Raji (cell line): ENCODE results near the gene TNNC1.

ENCODE experiments used
- POLR2A ChIP-seq: IDR thresholded peaks from 2 replicates; pipeline ENCODE4 v1.6.1; 2011; ENCODE audit warnings: low read depth, low read length, control low read depth; ENCODE audit not compliant: insufficient read depth

The TNNC1 gene

DNA sequence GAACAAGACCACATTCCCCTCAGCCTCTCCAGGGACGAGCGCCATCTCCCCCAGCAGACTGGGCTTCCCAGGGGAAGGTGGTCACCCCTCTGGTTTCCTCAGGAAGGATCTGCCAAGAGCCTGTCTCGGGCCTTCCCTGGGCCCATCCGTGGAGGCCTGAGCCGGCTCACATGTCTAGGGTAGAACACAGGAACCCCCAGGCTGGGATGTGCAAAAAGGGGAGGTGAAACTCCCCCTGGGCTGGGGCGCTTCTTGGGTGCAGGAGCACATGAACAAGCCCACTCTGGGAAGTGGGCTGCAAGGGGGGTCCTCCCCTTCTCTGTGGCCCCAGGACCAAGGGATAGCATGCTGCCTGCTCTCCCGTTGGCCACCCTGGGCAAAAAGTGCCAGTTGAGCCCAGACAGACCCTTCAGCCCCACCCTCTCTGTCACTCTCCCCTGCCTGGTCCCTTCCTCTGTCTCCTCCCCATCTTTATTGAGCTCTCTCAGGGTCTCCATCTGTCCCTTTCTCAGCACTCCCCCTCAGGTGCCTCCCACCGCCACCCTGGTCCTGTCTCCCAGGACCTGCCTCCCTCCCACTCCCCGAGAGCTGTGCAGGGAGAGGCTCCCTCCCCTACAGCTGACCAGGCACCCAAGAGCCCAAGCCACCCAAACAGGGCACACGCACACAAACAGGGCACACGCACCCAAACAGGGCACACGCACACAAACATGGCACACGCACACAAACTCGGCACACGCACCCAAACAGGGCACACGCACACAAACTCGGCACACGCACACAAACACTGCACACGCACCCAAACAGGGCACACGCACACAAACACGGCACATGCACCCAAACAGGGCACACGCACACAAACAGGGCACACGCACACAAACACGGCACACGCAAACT is 9.8 kb downstream of the TNNC1 start:
- TF ChIP-seq POLR2A, result no peak

- TF ChIP-seq POLR2A, result no peak
These were observed 10.6 kb downstream of the TNNC1 start for GRCh38 chr3:52443268-52443610.

- TF ChIP-seq POLR2A, result no peak
These were observed 11.2 kb downstream of the TNNC1 start for GRCh38 chr3:52442409-52443267.

DNA sequence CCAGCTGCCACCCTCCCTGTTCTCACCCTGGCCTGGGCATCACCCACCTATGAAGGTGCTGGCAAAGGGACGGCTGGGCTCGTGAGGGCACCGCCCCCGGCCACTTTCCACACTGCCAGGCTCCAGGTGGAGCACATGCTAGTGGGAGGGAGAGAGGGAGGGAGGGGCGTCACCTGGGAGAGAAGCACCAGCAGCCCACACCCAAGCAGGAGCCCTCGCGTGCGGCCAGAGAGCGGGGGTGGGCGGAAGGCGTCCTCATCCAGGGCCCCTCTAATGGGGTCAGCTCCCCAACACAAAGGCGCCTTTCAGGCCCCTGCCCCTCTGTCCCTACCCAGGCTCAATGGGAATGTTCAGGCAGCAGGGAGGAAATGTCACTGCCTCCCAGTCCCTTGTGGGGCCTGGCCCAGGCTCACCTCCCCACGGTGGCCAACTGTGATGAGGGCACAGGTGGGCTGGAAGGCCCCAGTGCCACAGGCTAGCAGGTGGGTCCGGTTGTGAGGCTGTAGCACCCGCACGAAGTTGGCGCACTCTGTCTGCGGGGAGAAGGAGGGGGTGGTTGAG is 12.0 kb downstream of the TNNC1 start:
- no peak for TF ChIP-seq POLR2A

DNA sequence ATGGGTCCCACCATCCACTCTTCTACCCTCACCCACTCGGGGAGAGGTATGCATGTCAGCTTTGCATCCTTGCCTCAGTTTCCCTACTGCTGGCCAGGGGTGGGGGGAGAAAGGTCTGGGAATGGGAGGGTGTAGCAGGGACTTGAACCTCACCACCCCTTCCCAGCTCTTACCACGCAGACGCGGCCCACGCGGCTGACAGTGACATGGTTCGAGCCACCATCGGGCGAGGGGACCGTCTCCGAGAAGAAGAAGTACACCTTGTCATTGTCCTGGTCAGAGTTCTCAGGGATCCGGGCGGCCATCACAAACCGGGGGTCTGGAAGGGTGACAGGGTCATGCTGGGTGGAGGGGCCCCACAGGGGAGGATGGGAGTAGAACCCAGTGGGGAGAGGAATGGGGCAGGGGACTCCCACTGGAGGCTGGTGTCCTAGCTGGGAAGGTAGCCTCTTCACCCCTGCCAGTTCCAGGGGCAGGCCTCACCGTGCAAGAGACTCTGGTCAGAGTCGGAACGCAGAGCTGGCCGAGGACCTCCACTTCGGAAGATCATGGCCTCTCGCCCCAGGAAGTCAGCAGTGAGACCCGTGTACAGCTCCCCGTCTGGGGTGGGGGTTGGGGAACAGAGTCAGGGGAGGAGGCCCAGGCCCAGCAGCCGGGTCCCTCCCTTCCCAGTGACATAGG is 12.6 kb downstream of the TNNC1 start:
- TF ChIP-seq POLR2A, result no peak

DNA sequence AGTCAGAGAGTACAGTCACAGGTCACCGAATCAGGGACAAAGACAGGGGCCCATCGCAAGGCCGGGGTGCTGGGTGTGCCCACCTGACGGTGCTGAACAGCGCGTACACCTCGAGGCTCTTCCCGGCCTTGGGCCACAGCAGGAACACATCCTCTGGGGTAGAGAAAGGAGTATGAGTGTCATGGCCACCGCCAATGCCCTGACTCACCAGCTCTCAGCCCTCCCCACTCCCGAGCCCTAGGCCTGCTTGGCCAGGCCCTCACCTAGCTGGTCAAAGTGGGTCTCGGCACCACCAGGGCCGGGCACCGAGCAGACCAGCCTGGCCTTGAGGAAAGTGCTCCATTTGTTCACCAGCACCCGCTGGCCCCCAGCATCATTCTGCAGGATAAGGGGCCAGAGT is 13.2 kb downstream of the TNNC1 start:
- no peak for TF ChIP-seq POLR2A

- TF ChIP-seq POLR2A, result no peak
These were observed 13.6 kb downstream of the TNNC1 start for GRCh38 chr3:52440249-52440551.

DNA sequence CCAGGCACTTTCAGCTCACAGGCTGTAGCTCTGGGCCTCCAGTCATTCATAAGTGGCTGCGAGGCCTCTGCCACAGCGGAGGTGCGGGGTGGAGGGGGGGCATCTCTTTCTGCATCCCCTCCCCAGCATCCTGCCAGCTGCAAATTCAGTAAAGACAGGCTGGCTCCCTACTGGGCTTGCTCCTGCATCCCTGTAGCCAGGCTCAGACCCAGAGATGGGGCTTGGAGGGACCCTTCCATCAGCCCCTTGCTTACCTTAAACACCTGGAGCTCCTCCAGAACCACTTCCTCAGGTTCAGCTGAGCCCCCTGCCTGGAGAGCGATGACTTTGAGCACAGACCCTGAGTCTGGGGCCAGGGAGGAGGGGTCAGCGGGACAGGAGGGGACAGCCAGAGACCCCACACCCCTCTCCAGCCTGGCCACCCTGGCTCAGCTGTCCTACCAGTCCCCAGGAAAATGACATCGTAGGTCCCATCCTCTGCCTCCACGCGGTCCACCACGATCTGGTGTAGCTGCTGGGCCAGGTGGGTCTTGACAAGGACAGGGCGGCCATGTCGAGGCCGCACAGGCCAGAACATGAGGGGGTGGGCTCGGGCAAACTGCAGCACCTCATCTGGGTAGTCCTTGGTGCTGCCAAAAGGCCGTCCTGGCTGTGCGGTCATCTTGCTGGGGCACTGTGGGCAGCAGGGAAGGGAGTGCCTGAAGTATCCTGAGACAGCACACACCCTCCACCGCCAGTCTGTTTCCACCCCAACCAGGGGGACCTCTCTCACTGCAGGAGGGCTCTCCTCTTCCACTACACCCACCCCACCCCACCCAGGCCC is 14.2 kb downstream of the TNNC1 start:
- no peak for TF ChIP-seq POLR2A

DNA sequence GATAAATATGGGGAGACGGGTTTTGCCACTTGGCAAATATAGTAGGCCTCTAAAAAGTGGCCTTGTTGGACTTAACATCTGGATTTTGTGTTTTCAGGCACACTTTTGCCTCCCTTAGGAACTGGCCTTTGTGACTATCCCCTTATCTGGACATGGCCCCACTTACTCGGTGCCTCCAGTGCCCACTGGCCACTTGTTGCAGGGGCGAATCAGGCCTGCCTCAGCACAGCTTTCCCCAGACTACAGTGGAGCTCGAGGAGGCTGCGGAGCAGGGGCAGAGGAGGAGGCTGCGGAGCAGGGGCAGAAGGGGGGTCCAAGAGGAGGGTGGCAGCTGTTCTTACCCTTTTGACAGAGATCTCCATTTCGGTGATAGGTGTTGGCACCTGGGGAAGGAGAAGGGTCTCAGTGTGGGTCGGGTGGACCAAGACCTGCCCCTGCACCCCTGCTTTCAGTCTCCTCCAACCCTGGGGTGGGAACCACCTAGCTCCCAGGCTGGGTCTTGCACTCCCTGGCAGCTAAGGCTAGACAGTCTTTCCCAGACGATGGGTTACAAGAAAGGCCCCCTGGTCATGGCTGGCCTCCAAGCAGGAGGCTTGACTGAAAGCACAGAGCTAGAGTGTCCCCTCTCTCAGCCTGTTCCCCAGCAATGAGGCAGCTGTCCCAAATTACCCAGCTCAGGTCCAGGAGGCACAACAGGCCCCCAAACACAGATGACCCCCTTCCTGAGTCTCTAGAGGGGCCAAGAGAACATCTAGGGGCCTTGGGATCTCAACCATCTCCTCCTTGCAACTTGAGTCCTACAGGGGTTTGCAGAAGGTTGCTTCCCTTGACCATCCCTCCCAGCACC is 15.0 kb downstream of the TNNC1 start:
- TF ChIP-seq POLR2A, result no peak

DNA sequence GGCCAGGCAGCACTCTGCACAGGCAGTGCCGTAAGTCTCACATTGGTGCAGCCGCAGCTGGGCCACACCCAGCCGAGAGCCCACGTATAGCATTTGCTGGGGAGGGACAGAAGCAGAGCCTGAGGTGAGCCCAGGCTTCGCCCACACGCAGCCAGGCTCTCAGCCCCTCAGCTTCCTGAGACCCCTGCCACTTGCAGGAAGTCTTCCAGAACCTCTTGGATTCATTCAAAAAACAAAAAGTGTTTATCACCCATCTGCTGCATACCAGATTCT is 15.8 kb downstream of the TNNC1 start:
- no peak for TF ChIP-seq POLR2A

- TF ChIP-seq POLR2A, result no peak
These were observed 16.3 kb downstream of the TNNC1 start for GRCh38 chr3:52437326-52438103.

GRCh38 chr3:52436500-52437149 is 17.2 kb downstream of the TNNC1 start:
- TF ChIP-seq POLR2A, result no peak
